OCI-LY3 (cell line): Measurements from ENCODE around the gene EMX2.

ENCODE experiments used
- H2AFZ ChIP-seq: fragments of 200-600, 300-600 bp; shearing (Covaris generic); 2 replicates; pipeline ENCODE4 v1.6.0; 2014; ENCODE audit warnings: antibody characterized with exemption, low read depth, low read length
- H3K27ac ChIP-seq: fragments of 200-600, 300-600 bp; sonication (generic); 2 replicates; pipeline ENCODE4 v1.5.1; 2014; ENCODE audit warnings: mild to moderate bottlenecking, low read length, moderate library complexity, mixed read lengths
- H3K27me3 ChIP-seq: fragments of 200-600, 300-600 bp; sonication (generic); 2 replicates; pipeline ENCODE4 v1.6.1; 2014; ENCODE audit warnings: low read depth, low read length, mixed read lengths
- H3K36me3 ChIP-seq: fragments of 200-600, 300-600 bp; sonication (generic); replicated peaks from 2 replicates; pipeline ENCODE3; 2014; ENCODE audit warnings: low read depth, low read length, mixed read lengths
- H3K4me1 ChIP-seq: fragments of 300-600, 200-600 bp; sonication (generic); 2 replicates; pipeline ENCODE4 v1.6.1; 2014; ENCODE audit warnings: low read length, mixed read lengths
- H3K4me2 ChIP-seq: fragments of 200-600, 300-600 bp; sonication (generic); 2 replicates; pipeline ENCODE4 v1.6.1; 2014; ENCODE audit warnings: low read length, mixed read lengths
- H3K4me3 ChIP-seq: fragments of 300-600, 200-600 bp; sonication (generic); 2 replicates; pipeline ENCODE4 v1.5.1; 2014; ENCODE audit warnings: antibody characterized with exemption, mild to moderate bottlenecking, low read length, moderate library complexity
- H3K79me2 ChIP-seq: fragments of 300-600, 200-600 bp; shearing (Covaris generic); 2 replicates; pipeline ENCODE4 v1.6.1; 2014; ENCODE audit warnings: mild to moderate bottlenecking, low read length, mixed read lengths
- H3K9ac ChIP-seq: fragments of 300-600, 200-600 bp; shearing (Covaris generic); 2 replicates; pipeline ENCODE4 v1.6.0; 2014; ENCODE audit warnings: mild to moderate bottlenecking, low read length, moderate library complexity
- H3K9me3 ChIP-seq: fragments of 200-600, 300-600 bp; shearing (Covaris generic); 2 replicates; pipeline ENCODE4 v1.6.1; 2014; ENCODE audit warnings: low read length, mixed read lengths; ENCODE audit not compliant: insufficient read depth
- H4K20me1 ChIP-seq: fragments of 200-600, 300-600 bp; sonication (generic); 2 replicates; pipeline ENCODE4 v1.6.1; 2016; ENCODE audit warnings: low read length, mixed read lengths; ENCODE audit not compliant: insufficient read depth
- EZH2phosphoT487 ChIP-seq: fragments of 200-600 bp; shearing (Covaris generic); IDR thresholded peaks from 2 replicates; pipeline ENCODE4 v1.6.1; 2018; ENCODE audit warnings: antibody characterized with exemption, mixed run types, low read depth
- TF ChIP-seq, protein P1 (sequence below): fragments of 200-600, 300-600 bp; sonication (generic); IDR thresholded peaks from 2 replicates; pipeline ENCODE4 v1.5.1; 2014; ENCODE audit warnings: antibody characterized with exemption, low read length, low read depth

Gene EMX2

GRCh38 chr10:117590101-117590875, 47.7 kb downstream of the EMX2 start:
- H3K9ac ChIP-seq: no peak overlapping the region
- H3K27me3 ChIP-seq: no peaks in the 10 kb centered on the region
- H3K79me2 ChIP-seq: no peaks in the 10 kb centered on the region
- no peak overlapping the region for H3K27ac ChIP-seq
- no peak for TF ChIP-seq EZH2phosphoT487
- TF ChIP-seq, protein P1, sequence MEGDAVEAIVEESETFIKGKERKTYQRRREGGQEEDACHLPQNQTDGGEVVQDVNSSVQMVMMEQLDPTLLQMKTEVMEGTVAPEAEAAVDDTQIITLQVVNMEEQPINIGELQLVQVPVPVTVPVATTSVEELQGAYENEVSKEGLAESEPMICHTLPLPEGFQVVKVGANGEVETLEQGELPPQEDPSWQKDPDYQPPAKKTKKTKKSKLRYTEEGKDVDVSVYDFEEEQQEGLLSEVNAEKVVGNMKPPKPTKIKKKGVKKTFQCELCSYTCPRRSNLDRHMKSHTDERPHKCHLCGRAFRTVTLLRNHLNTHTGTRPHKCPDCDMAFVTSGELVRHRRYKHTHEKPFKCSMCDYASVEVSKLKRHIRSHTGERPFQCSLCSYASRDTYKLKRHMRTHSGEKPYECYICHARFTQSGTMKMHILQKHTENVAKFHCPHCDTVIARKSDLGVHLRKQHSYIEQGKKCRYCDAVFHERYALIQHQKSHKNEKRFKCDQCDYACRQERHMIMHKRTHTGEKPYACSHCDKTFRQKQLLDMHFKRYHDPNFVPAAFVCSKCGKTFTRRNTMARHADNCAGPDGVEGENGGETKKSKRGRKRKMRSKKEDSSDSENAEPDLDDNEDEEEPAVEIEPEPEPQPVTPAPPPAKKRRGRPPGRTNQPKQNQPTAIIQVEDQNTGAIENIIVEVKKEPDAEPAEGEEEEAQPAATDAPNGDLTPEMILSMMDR: no peak
- H3K4me2 ChIP-seq: no peak overlapping the region
- H3K36me3 ChIP-seq: no peaks in the 10 kb centered on the region
- H3K4me1 ChIP-seq: no peaks in the 10 kb centered on the region
- no peak overlapping the region for H3K4me3 ChIP-seq
- no peaks in the 10 kb centered on the region for H4K20me1 ChIP-seq
- no peaks in the 10 kb centered on the region for H3K9me3 ChIP-seq
- no peak overlapping the region for H2AFZ ChIP-seq

- H3K27ac ChIP-seq: no peak overlapping the region
- H3K4me1 ChIP-seq: no peaks in the 10 kb centered on the region
- H3K9ac ChIP-seq: no peak overlapping the region
- no peak overlapping the region for H3K4me3 ChIP-seq
- H3K4me2 ChIP-seq: no peak overlapping the region
- H3K79me2 ChIP-seq: no peaks in the 10 kb centered on the region
- H3K27me3 ChIP-seq: no peaks in the 10 kb centered on the region
- no peaks in the 10 kb centered on the region for H4K20me1 ChIP-seq
- H2AFZ ChIP-seq: no peak overlapping the region
- H3K9me3 ChIP-seq: no peaks in the 10 kb centered on the region
- TF ChIP-seq, protein P1: no peak
- TF ChIP-seq EZH2phosphoT487: no peak
- H3K36me3 ChIP-seq: no peaks in the 10 kb centered on the region
Observed at GRCh38 chr10:117591043-117591442, 48.5 kb downstream of the EMX2 start.

- Histone ChIP-seq H3K9me3 (no peaks in the 10 kb centered on the region), H3K27ac (no peak overlapping the region), H2AFZ (no peak overlapping the region), H3K4me2 (no peak overlapping the region), H4K20me1 (no peaks in the 10 kb centered on the region), H3K4me1 (no peaks in the 10 kb centered on the region), H3K27me3 (peaks cover 3% of the 10 kb centered on the region; the same call in 1 of the 2 replicates), H3K4me3 (no peak overlapping the region), H3K79me2 (no peaks in the 10 kb centered on the region), H3K9ac (no peak overlapping the region), H3K36me3 (no peaks in the 10 kb centered on the region)
- TF ChIP-seq EZH2phosphoT487: no peak
- TF ChIP-seq, protein P1: no peak
Observed at GRCh38 chr10:117594722-117595121, 52.2 kb downstream of the EMX2 start.

DNA sequence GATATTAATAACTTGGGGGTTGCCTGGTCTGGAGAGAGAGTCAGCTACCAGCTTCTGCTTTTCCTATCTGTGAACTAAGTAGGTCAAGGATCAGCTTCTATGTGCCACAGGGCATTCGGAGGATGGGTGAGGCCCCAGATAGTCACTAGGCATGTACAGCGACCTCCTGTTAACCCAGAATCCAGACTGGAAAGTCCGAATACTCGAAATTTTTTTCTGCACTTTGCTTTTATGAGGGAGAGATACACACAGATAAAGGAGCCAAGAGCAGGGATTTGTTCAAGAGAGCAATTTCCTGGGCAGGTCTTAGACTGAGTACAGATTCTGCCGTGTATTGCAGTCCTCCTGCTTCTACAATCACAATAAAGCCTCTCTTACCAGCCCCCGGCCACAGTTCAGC, 54.2 kb downstream of the EMX2 start:
- no peak overlapping the region for H3K4me3 ChIP-seq
- H3K79me2 ChIP-seq: no peaks in the 10 kb centered on the region
- H2AFZ ChIP-seq: no peak overlapping the region
- no peaks in the 10 kb centered on the region for H3K36me3 ChIP-seq
- TF ChIP-seq, protein P1: no peak
- TF ChIP-seq EZH2phosphoT487: no peak
- peaks cover 3% of the 10 kb centered on the region; the same call in 1 of the 2 replicates for H3K27me3 ChIP-seq
- no peaks in the 10 kb centered on the region for H4K20me1 ChIP-seq
- H3K9ac ChIP-seq: no peak overlapping the region
- H3K4me1 ChIP-seq: no peaks in the 10 kb centered on the region
- no peaks in the 10 kb centered on the region for H3K9me3 ChIP-seq
- H3K4me2 ChIP-seq: no peak overlapping the region
- H3K27ac ChIP-seq: no peak overlapping the region
